Measurements from ENCODE around the gene TBC1D8. TPM values are rescaled to one million over a fixed set of nuclear protein-coding genes. Genes with fewer than 3 reads are reported as not detected.

Gene TBC1D8
- total and polyA plus RNA-seq, 2 of the 8 experiments (the other 6 are each of a cell fraction or from before 2014, with no cell fraction given) = 20.8 to 21.8 TPM

DNA sequence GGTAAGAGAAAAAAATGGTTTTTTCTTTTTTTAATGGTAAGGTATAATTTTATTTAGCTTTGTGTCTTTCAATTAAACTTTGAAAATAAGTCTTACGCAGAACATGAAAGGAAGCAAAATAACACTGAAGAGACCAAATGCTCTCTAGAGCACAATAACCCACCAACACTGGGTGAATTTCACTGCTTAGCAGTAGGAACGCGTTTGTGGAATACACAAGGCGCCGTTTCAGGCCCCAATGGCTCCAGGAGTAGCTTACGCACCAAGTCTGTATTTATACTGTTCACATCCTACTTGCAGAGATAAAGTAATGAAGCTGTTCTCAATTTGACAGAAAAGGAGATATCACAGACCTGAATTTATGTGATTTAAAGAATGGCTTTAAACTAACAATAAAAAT is 125.6 kb downstream of the TBC1D8 start (continued):
- TF ChIP-seq SIN3A (conservative IDR thresholded peaks at IDR 0.05 in 1 of 2, IDR thresholded peaks at IDR 0.05 in 1 of 2; ENCODE audit: low read depth in 1 of 2, low read length in 2 of 2) (no peak), TBP (IDR thresholded peaks at IDR 0.05; ENCODE audit: low read depth, low read length) (no peak), POLR2AphosphoS5 (IDR thresholded peaks at IDR 0.05; ENCODE audit: low read depth, low read length) (no peak), ASH2L (IDR thresholded peaks at IDR 0.05; ENCODE audit: low read length) (no peak), CREB1 (IDR thresholded peaks at IDR 0.05) (no peak), GTF2F1 (IDR thresholded peaks at IDR 0.05; ENCODE audit: borderline replicate concordance, low read depth, low read length) (no peak)
- TF ChIP-seq, protein P1, sequence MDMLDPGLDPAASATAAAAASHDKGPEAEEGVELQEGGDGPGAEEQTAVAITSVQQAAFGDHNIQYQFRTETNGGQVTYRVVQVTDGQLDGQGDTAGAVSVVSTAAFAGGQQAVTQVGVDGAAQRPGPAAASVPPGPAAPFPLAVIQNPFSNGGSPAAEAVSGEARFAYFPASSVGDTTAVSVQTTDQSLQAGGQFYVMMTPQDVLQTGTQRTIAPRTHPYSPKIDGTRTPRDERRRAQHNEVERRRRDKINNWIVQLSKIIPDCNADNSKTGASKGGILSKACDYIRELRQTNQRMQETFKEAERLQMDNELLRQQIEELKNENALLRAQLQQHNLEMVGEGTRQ (IDR thresholded peaks at IDR 0.05; ENCODE audit: low read length) = no peak
